NK-92 treated with Interleukin-12 subunit alpha and Interleukin-12 subunit beta, amount 100 ng/mL, for 24 hours (cell line): Measurements from ENCODE around the gene CR1.
A peak's percentile ranks its signal among the peaks of the same experiment; 100 is the strongest.
"Not testable (repeated sequence)": the region's sequence is repeated elsewhere in the genome, so short reads cannot be mapped to it uniquely, and the experiment has no call there.

Source experiments
- DNase-seq: peaks from one replicate; lab custom pipeline; 2025; lab: John Stamatoyannopoulos, UW

CR1 gene

DNA sequence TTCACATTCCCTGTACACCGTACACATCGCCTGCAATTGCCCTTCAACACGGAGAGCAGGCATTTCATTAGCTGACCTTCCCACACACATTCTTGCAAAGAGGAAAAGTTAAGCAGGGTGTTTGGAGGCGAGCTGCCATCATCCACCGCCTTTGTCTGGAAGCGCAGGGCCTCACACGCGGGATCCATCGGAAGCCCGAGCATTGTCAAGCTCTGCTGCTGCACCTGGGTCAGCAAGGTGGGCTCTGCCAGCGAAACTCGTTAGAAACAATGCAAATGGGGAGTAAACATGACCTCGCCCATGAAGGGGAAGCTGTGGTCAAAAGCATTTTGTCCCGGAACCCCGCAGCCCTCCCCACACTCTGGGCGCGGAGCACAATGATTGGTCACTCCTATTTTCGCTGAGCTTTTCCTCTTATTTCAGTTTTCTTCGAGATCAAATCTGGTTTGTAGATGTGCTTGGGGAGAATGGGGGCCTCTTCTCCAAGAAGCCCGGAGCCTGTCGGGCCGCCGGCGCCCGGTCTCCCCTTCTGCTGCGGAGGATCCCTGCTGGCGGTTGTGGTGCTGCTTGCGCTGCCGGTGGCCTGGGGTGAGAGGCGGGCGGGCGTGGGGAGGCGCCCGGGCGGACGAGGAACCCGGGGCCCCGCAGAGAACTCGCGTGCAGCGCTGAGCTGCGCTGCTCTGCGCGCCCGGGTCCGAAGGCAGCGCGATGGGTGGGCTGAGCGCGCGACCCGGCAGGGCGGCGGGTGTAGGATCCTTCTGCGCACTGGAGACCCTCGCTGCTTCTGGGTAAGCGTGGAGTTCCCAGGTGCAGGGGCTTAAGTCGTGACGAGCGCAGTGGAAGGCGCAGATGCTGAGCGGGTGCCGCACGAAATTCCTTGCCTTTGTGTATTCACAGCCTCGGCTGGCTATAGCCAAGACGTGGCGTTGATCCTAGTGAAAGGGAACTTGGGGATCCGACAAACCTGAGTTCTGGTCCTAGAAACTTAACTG, at the start of gene CR1:
Gene CR1 (plus strand): TSS at position 357 of the 992 bp plus-strand sequence. CDS start 111 bp downstream, at position 468.
- no peak for DNase-seq

DNA sequence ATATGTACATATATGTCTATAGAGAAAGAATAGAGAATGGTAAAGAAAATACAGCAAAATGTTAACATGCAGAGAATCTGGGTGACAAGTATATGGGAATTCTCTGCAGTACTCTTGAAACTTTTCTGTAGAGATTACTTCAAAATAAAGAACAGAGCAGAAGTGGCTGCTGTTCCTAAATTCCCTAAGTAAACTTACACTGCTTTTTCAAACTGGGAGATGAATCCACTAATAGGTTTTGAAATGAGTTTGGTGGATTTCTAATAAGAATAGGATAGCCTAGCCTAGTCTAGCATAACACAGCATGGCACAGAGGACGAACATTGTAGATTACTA, 42.3 kb upstream of the CR1 start:
- no peak for DNase-seq

DNA sequence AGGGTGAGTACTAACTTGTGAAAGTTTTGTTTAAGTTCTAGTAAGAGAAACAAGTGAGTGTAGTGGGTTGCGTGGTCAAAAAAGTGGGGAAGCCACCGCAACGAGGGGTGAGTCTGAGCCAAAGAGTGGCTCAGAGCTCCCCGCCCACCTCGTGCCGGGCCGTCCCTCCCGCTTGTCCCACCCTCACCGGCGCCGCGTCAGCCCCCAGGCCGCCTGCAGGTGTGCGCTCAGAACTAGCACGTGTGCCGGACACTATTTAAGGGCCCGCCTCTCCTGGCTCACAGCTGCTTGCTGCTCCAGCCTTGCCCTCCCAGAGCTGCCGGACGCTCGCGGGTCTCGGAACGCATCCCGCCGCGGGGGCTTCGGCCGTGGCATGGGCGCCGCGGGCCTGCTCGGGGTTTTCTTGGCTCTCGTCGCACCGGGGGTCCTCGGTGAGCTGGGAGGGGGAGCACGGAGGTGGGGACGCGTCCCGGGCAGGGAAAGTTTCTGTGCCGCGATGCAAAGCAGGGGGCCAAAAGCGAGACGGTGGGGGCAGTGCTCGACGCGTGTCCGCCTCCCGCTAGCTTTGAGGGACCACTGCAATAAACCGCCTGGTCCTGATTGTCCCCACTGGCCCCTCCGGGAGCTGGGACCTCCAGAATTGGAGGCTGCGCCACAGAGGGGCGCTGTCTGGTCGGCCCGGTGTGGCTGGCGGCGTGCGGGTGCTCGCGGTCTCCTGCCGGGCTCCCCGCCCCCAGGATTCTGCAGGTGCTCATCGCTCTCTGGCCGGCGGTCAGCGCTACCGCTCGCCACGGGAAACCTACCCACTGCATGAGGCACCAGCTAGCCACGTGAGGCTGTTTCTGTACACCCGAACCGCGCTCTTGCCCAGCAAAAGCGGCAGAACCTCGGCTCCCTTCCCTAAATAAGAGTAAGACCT, 41.7 kb upstream of the CR1 start, which contains the start of gene CR2:
Gene CR2 (plus strand): TSS at position 283 of the 919 bp plus-strand sequence. CDS start 91 bp downstream, at position 374.
- DNase-seq: no peak

DNA sequence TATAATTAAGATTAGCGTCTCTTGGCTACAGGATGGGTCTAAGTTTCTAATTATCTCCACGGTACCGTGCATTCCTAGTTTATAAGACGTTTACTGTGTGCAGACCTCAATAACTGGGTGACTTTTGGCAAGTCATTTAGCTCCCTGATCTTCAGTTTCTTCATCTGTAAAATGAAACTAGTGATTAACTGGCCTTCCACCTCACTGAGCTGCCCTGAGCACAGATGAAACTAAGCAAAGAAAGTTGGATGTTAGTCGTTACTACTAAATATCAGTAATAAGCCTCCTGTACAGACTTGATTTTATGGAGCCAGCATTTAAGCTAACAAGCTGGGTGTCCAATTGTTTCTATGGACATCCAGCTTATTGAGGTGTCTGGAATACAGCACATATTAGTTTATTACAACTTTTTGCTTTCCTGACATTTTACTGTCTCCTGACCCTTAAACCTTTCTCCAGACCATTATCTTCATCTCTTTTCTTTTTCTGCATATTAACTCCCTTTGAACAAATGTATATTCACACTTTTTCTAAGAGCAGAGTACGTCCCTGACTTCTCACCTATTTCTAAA, 40.7 kb upstream of the CR1 start:
- no peak for DNase-seq

DNA sequence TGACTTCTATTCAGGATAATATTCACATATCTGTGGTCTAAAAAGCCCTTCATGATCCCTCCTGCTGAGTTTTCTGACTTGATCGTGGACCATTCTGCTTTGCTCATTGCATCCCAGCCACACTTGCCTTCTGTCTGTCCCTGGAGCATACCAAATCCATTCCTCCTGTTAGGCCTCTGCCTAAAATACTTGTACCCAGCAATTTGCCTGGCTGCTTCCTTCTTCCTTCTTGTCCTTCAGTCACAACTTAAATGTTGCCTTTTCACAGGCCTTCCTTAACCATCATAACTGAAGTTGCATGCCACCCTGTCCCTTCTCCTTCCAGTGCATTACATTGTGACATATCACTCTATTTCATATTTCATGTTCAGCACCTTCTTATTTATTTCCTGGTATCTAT, 37.5 kb upstream of the CR1 start:
- DNase-seq: no peak

DNA sequence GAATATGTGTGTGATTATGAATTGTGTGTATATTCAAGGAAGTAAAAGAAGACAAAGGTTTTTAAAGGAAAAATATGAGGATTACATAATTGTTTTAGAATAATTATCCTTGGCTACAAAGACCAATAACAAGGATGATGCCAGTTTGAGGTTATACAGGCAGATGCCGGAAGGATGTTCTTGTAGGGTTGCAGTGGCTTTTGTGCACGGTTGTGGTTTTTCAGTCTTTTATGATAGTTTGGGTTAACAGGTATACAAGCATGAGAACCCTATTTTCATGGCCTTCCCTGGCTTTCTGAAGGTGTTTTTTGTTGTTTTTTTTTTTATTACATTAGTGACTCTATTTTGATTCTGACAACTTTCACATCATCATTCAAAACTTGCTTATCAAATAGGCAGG, 36.9 kb upstream of the CR1 start:
- DNase-seq: no peak

DNA sequence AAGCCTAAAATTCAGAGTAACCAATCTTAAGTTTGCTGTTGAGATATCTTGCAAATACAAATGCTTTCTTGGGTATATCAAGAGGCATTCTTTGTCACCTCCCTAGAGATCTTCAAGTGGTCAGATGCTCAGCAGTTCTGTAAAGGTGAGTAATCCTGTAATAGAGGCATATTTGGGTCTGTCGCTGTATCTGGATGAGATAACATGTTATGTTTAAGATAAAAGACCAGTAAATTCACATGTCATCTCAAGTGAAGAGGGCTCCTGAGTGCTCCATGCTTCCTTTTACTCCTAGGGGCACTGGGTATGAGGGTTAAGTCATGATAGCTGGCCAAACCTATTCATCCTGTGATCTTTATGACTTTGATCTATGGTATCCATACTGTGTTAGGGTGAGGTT, 34.3 kb upstream of the CR1 start:
- no peak for DNase-seq

DNA sequence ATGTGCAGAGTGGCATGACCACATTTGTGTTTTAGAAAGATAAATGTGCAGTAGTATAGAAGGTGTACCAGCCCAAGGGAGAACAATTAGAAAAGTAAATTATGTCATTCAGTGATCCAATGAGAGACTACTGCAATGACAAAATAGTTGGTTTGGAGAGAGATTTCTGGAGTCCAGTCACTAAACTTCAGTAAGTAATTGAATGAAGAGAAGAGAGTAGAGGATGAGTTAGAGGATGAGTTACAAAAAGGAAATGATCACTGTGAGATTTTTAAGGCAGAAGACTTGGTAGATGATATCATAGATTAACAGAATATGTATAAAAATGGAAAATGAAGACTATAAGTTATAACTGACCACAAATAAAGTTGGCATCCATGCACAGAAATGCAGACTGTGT, 33.4 kb upstream of the CR1 start:
- DNase-seq: no peak

DNA sequence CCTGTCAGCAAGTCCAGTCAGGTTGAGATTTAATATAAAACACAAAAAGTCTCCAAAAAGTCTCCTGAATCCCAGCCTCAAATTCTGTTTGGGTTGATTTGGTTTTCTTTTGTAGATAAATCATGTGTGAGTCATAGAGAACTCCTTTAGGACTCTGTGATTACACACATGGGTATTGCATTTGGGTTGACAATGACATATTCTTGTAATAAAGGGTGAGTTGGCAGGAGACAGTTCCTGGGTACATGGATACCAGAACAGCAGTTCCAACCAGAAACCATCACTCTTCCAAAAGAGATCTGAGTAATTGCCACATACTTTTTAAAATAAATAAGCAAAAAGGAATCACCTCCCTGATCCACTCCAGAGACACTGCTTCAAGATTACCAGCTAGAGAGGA, 32.9 kb upstream of the CR1 start:
- no peak for DNase-seq

DNA sequence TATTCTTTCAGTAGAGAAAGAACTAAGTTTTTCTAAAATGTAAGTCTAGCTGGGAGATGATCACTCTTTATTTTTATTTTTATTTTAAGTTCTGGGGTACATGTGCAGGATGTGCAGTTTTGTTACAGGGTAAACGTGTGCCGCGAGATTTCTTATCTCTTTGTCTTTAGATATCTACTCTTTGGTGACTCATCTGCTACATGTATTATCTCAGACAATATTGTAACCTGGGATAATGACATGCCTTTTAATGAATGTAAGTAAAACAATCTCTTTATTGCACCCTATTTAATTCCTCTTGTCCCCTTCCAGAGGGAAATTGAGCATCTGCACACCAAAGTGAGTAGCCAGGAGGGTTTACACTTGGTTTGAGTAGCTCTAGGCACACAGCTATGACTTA, 32.4 kb upstream of the CR1 start:
- DNase-seq: no peak

DNA sequence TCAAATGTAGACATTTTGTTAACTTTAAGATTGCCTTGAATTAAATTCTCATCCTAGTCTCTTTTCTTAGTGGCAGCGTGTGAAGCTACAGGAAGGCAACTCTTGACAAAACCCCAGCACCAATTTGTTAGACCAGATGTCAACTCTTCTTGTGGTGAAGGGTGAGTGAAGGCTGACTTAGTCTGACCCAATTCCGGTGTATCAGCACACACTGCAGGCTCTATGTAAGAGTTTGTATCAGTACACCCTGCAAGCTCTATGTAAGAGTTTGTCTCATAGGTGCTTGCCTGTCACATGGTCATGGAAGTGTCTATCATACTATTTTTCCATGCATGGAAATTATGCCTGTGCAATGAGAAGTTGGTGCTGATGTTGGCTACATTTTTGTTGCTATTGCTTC, 25.0 kb upstream of the CR1 start:
- no peak for DNase-seq

DNA sequence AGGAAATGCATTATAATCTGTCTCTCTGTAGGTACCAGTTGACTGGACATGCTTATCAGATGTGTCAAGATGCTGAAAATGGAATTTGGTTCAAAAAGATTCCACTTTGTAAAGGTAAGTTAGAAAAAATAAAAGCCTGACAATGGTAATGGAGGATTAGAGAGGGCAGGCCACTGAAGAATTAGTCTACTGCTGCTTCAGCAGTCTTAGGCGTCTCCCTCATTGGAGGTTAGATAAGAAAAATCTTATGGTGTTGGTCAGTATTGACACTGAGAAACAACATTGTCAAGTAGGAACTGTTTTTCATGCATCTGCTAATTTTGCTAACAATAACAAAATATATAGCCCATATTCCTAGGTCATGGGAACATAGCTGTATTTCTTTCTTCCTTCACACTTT, 21.7 kb upstream of the CR1 start:
- DNase-seq: no peak

DNA sequence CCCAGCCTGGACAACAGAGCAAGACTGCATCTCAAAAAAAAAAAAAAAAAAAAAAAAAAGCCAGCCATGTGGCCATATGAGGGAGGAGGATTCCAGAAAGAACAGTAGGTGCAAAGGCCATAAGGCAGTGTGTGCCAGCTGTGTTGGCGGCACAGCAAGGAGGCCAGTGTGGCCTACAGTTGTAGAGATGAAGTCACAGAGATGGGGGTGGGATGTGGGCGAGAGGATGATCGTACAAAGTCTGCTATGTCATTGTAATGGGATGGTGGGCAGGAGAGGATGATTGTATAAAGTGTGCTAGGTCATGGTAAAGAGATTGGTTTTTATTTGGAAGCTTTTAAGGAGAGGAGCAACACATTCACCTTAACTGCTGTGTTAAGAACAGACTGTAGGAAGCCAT, 9.8 kb upstream of the CR1 start:
- DNase-seq: no peak

DNA sequence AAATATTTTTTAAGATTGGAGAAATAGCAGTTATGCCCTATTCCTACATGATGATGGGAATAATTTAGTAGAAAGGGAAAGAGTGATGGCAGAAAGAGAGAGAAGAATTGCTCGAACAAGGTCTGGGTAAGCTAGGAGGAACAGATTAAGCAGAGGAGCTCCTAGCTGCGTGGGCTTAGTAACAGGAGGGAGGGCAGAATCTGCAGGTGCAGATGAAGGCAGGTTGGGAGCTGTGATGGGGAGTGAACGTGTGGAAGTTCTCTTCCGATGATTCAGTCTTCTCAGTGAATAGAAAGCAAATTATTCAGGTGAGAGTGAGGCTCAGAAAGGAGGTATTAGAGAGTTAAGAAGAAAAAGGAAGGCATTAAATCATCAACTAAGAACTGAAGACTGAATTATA, 8.3 kb upstream of the CR1 start:
- no peak for DNase-seq

DNA sequence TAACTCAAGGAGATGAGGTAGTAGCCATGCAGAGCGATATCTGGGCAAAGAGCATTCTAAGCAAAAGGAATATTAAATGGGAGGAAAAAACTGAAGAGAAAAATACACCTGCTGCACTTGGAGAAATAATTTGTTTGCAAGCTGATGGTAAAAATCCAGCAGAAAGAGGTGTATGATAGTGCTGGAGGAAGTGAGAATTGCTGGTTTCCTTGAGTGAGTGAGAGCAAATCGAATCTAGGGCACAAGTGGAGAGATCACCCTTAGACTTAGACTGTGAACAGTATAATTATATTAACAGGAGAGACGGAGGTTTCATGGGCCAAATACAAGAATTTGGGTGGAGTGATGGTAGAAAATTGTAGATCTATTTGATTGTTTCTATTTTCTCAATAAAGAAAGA, 2.7 kb upstream of the CR1 start:
- no peak for DNase-seq

DNA sequence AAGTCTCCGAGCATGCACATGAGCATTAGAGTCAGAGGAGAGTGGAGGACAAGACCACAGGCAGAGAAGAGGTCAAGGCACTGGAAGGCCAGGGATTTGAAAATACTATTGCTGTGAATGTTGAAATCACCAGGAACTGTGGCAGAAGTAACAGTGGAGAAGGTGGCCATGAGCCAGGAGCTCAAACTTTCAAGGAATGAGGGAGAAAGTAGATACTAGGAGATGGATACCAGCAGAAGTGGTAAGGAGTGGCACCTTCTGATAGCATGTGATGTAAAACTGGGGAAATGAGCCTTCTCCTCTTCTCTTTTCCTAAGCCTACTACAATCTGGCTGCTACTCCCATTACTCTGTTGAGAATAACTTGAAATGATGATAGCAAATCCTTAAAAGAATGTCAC, 1.8 kb upstream of the CR1 start:
- no peak for DNase-seq

DNA sequence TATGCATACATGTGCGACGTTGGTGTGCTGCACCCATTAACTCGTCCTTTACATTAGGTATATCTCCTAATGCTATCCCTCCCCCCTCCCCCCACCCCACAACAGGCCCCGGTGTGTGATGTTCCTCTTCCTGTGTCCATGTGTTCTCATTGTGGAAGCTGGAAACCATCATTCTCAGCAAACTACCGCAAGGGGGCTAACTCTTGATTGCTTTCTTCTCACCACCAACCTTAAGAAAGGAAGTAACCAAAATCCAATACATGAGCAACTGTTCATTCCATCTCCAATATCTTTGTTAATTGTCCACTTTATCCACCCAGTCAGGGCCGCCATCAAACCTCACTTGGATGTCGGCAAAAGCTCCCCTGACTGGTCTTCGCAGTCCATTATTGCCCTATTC, 676 bp upstream of the CR1 start:
- DNase-seq: not testable (repeated sequence)

DNA sequence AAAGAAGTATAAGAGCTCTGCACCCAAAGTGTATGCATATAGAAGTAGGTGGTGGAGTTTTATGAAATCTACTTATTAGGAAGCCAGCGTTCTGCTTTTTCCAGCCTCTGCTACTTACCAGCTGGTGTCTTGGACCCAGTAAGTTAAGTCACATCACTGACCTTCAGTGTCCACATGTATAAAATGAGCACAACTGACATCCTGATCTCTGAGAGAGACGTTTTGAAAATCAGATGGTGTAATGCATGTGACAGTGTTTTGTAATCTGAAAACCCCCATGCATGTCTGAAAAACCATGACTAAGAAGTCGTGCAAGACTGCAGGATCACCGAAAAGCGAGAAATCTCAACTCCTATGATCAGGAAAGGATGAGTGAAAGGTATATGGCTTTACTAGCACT, 2.0 kb downstream of the CR1 start:
- DNase-seq: no peak

DNA sequence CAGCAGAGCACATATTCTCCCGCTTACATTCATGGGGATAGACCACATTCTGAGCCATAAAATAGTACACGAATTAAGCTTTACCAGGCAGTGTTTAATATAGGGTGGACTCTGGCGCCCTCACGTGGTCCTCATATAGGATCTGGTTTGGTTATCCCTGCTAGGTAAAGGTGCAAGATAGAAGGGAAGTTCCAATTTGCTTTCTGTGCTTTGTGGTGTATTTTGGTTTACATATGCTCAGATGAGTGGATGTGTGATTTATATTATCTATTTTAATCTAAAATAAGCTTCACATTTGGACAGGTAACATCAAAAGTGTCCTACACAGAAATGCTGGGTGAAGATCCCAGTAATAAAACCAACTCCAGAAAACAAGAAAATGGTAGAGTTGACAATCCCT, 3.6 kb downstream of the CR1 start:
- DNase-seq: peak; percentile 13

DNA sequence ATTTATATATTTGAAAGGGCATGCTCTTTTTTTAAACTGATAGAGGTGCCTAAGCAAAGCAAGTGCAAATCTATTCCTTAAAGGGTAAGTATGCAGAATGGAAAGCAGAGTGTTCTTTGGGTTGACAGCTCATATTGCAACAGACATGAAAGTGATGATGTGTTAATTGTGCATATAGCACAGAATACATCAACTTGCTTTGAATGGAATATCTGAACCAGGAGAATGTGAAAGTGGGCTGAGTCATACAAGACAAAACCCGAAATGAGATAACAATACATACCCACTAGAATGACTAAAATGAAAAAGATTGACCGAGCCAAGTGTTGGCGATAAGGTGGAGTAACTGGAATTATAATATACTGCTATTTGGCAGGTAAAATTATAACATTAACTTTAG, 4.3 kb downstream of the CR1 start:
- no peak for DNase-seq

DNA sequence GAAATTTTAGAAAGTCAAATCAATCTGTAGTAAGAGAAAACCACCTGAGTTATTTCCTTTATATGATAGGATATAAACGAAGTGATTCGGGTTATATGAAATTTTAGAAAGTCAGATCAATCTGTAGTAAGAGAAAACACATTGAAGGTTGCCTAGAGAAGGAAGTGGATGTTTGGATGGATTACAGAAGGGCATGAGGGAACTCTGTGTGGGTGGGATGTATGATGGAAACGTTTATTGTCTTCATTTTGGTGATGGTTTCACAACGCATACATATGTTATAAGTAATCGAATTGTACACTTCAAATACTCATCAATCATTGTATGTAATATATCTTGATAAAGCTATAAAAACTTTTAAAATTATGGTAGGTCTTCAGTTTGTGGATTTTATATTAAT, 5.1 kb downstream of the CR1 start:
- no peak for DNase-seq

DNA sequence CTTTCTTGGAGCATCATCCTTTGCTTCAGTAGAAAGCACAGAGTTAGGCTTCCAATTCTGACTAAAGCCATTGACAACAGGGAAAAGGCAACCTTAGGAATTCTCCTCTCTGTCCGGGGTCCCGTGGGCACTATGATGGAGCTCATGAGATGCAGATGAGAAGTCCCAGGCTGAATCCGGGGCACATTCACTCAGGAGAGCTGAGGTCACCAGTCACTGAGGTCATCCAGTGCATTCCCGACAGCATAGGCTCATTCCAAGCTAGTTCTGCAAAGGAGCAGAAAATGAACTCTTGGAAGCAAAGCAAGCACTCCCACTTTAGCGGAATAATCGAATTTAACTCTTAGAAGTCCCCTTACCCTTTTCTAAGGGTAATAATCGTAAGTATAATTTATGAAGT, 6.8 kb downstream of the CR1 start:
- no peak for DNase-seq

DNA sequence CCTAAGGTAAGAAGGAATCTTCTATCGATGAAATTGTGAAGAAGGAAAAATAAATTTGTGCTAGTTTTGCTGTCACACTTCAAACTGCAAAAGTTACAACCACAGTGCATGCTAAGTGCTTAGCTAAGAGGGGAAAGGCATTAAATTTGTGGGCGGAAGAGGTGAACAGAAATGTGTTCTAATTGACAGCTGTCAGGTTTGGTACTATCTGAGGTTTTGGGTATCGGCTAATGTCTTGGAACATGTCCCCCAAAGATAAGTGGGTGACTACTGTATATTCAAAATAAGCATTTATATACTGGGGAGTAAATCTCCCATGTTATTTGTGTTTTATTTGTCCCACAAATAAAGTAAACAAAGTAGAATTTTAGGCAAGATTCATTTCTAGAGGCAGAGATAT, 8.0 kb downstream of the CR1 start:
- DNase-seq: no peak
